HL-60 (cell line): ENCODE measurements around the gene CAMSAP1.

Experiments
- DNase-seq, 2 experiments: peaks; one replicate each; pipeline ENCODE4 v3.0.0-alpha.2; 2010 to 2020; ENCODE audit warnings: low read depth in 1 of 2, low spot score in 1 of 2
- H3K27ac ChIP-seq: fragments of 250-450 bp; sonication (Bioruptor Pico); replicated peaks from 2 replicates; pipeline ENCODE4 v1.5.1; 2020; ENCODE audit warnings: mild to moderate bottlenecking, moderate library complexity
- H3K27me3 ChIP-seq: fragments of 250-450 bp; sonication (Bioruptor Pico); 2 replicates; pipeline ENCODE4 v1.5.1; 2021; ENCODE audit warnings: mild to moderate bottlenecking, moderate library complexity; ENCODE audit not compliant: insufficient read depth, poor library complexity, severe bottlenecking
- H3K4me3 ChIP-seq: replicated peaks from 2 replicates; pipeline ENCODE4 v1.5.1; 2011; ENCODE audit warnings: mild to moderate bottlenecking, control low read depth, low read length; ENCODE audit not compliant: insufficient read depth
- GABPA ChIP-seq: IDR thresholded peaks from 2 replicates; pipeline ENCODE4 v1.6.1; 2012; ENCODE audit warnings: low read depth
- POLR2AphosphoS5 ChIP-seq: IDR thresholded peaks from 2 replicates; pipeline ENCODE4 v1.6.1; 2012; ENCODE audit warnings: low read depth
- REST ChIP-seq: IDR thresholded peaks from 2 replicates; pipeline ENCODE4 v1.6.1; 2012; ENCODE audit warnings: low read depth; ENCODE audit not compliant: insufficient replicate concordance
- SPI1 ChIP-seq: IDR thresholded peaks from 2 replicates; pipeline ENCODE4 v1.6.1; 2012; ENCODE audit warnings: low read depth, mild to moderate bottlenecking, borderline replicate concordance
- TF ChIP-seq, protein P1 (sequence below): IDR thresholded peaks from one replicate; pipeline ENCODE4 v1.5.1; 2011; ENCODE audit warnings: low read length, control low read depth, inconsistent platforms; ENCODE audit not compliant: insufficient read depth

Gene CAMSAP1

GRCh38 chr9:135821733-135822373 lies 85.5 kb downstream of the CAMSAP1 start:
- H3K27ac ChIP-seq = no peak overlapping the region
- H3K4me3 ChIP-seq = no peak overlapping the region
- no peaks in the 10 kb centered on the region for H3K27me3 ChIP-seq
- TF ChIP-seq SPI1 = no peak
- no peak for TF ChIP-seq POLR2AphosphoS5
- no peak for TF ChIP-seq REST
- TF ChIP-seq, protein P1, sequence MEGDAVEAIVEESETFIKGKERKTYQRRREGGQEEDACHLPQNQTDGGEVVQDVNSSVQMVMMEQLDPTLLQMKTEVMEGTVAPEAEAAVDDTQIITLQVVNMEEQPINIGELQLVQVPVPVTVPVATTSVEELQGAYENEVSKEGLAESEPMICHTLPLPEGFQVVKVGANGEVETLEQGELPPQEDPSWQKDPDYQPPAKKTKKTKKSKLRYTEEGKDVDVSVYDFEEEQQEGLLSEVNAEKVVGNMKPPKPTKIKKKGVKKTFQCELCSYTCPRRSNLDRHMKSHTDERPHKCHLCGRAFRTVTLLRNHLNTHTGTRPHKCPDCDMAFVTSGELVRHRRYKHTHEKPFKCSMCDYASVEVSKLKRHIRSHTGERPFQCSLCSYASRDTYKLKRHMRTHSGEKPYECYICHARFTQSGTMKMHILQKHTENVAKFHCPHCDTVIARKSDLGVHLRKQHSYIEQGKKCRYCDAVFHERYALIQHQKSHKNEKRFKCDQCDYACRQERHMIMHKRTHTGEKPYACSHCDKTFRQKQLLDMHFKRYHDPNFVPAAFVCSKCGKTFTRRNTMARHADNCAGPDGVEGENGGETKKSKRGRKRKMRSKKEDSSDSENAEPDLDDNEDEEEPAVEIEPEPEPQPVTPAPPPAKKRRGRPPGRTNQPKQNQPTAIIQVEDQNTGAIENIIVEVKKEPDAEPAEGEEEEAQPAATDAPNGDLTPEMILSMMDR = no peak
- no peak for TF ChIP-seq GABPA
- no peak for DNase-seq

GRCh38 chr9:135821116-135821515 lies 86.2 kb downstream of the CAMSAP1 start:
- Histone ChIP-seq H3K27ac (no peak overlapping the region), H3K27me3 (no peaks in the 10 kb centered on the region), H3K4me3 (no peak overlapping the region)
- DNase-seq = no peak
- TF ChIP-seq GABPA (no peak), POLR2AphosphoS5 (no peak), REST (no peak), SPI1 (no peak)
- TF ChIP-seq, protein P1 = no peak

DNA sequence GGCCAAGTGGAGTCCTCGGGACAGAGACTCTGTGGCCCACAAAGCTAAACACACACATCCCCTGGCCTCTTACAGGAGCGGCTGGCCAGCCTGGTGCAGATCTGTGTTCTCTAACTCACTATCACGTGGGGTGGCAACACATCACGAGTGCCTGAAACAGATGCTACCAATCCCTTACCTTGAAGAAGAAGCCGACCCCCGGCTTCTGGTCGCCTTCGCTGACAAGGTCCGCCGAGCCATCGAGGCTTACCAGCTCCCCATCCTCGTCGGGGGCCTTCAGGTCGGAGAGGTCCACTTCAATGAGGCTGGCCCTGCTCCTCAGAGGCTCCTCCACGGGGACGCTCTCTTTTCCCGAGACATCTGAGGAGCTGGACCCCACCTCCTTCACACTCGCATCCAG lies 86.7 kb downstream of the CAMSAP1 start:
- Histone ChIP-seq H3K27me3 (no peaks in the 10 kb centered on the region), H3K4me3 (no peak overlapping the region), H3K27ac (no peak overlapping the region)
- DNase-seq = no peak
- TF ChIP-seq GABPA (no peak), REST (no peak), POLR2AphosphoS5 (no peak), SPI1 (no peak)
- TF ChIP-seq, protein P1 = no peak
